Astrocyte of the cerebellum (primary cell): ENCODE measurements around the gene ALDH7A1.
"Not testable (repeated sequence)": the region's sequence is repeated elsewhere in the genome, so short reads cannot be mapped to it uniquely, and the experiment has no call there.

ENCODE experiments used
- DNase-seq: peaks from one replicate; pipeline ENCODE4 v3.0.0-alpha.2; 2011; ENCODE audit warnings: low read depth
- H3K4me3 ChIP-seq: 2 replicates; pipeline ENCODE4 v1.5.1; 2011; ENCODE audit warnings: mild to moderate bottlenecking, low read depth, low read length, moderate library complexity
- CTCF ChIP-seq: IDR thresholded peaks from 2 replicates; pipeline ENCODE4 v1.5.1; 2012; ENCODE audit warnings: low read length, low read depth, moderate library complexity, mild to moderate bottlenecking; ENCODE audit errors: missing control alignments
- in situ Hi-C: cut with HindIII; loops from 2 replicates; pipeline ENCODE4 v1.10.0; 2017; ENCODE audit warnings: low sequenced_read_pairs

The ALDH7A1 gene

GRCh38 chr5:126631920-126632319, 36.9 kb upstream of the ALDH7A1 start:
- in situ Hi-C loops = no loop called here
- H3K4me3 ChIP-seq = no peak overlapping the region
- TF ChIP-seq CTCF = no peak
- DNase-seq = no peak

- TF ChIP-seq CTCF = no peak
- no peak overlapping the region for H3K4me3 ChIP-seq
- in situ Hi-C loops = no loop called here
- no peak for DNase-seq
These were observed 33.1 kb upstream of the ALDH7A1 start for GRCh38 chr5:126628102-126628501.

- no peak for TF ChIP-seq CTCF
- H3K4me3 ChIP-seq = no peak overlapping the region
- in situ Hi-C loops = no loop called here
- DNase-seq = peak; percentile 36
These were observed 29.5 kb upstream of the ALDH7A1 start for GRCh38 chr5:126624534-126624933.

GRCh38 chr5:126619781-126620180, 24.8 kb upstream of the ALDH7A1 start:
- in situ Hi-C loops = no loop called here
- H3K4me3 ChIP-seq = no peak overlapping the region
- no peak for DNase-seq
- TF ChIP-seq CTCF = no peak

- H3K4me3 ChIP-seq, DNase-seq, in situ Hi-C loops: not testable (repeated sequence)
These were observed 22.6 kb upstream of the ALDH7A1 start for GRCh38 chr5:126617603-126618002.

- H3K4me3 ChIP-seq = no peak overlapping the region
- TF ChIP-seq CTCF = no peak
- in situ Hi-C loops = no loop called here
- no peak for DNase-seq
These were observed 20.3 kb upstream of the ALDH7A1 start for GRCh38 chr5:126615286-126615685.

- in situ Hi-C loops = no loop called here
- DNase-seq = no peak
- no peak overlapping the region for H3K4me3 ChIP-seq
- no peak for TF ChIP-seq CTCF
These were observed 19.0 kb upstream of the ALDH7A1 start for GRCh38 chr5:126613941-126614592.
